Urothelium cell line (cell line): ENCODE data around the gene HOXD13.

Experiments
- DNase-seq: peaks from one replicate; pipeline ENCODE4 v3.0.0; 2011; ENCODE audit warnings: low spot score, mixed read lengths
- FAIRE-seq: peaks from 2 replicates; lab custom pipeline; 2011; peaks lifted over from hg19 to GRCh38; lab: Jason Lieb, UNC

HOXD13 gene

DNA sequence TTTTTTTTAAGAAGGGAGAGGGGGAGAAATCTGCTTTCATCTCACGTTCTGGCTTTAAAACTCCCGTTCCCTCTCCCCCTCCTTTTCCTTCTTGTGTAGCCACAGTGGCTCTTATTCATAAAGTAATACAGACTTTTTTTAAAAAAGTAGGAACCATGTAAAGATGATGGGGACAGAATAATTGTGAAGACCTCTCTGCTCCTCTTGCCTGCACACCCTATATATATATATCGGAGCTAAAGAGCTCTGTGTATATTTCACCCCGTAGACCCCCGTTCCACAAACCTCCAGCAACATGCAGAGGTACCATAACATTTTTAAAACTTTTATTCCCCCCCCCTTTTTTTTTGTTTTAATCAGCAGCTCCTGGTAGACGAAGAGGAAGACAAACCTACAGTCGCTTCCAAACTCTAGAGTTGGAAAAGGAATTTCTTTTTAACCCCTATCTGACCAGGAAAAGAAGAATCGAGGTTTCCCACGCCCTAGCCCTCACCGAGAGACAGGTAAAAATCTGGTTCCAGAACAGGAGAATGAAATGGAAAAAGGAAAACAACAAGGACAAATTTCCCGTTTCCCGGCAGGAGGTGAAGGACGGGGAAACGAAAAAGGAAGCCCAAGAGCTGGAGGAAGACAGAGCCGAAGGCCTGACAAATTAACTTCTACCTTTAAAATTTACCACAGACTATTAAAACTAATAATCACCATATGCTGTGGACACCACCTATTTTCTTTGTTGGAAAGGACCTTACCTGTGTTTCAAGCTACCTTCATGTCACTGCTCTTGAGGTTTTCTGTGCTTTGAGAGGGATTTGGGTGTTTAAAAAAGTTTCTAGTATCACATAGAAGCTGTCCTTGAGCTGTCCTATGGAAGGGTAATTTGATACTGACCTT, 38.7 kb downstream of the HOXD13 start:
- DNase-seq (no peak), FAIRE-seq (no peak)

DNA sequence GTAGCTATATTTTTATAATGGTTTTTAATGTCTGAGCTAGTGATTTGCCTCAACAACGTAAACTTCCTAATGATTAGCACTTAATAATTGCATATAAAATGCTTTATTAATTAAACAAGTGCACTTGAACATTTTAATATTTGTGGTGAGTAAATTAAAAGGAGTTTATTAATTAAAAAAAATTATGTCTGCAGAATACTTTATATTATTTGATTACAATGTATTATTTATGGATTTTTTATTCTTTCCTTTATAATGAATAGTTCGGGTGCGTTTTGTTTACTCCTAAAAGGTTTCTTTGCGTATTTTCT, 39.3 kb downstream of the HOXD13 start:
- FAIRE-seq (no peak), DNase-seq (no peak)

DNA sequence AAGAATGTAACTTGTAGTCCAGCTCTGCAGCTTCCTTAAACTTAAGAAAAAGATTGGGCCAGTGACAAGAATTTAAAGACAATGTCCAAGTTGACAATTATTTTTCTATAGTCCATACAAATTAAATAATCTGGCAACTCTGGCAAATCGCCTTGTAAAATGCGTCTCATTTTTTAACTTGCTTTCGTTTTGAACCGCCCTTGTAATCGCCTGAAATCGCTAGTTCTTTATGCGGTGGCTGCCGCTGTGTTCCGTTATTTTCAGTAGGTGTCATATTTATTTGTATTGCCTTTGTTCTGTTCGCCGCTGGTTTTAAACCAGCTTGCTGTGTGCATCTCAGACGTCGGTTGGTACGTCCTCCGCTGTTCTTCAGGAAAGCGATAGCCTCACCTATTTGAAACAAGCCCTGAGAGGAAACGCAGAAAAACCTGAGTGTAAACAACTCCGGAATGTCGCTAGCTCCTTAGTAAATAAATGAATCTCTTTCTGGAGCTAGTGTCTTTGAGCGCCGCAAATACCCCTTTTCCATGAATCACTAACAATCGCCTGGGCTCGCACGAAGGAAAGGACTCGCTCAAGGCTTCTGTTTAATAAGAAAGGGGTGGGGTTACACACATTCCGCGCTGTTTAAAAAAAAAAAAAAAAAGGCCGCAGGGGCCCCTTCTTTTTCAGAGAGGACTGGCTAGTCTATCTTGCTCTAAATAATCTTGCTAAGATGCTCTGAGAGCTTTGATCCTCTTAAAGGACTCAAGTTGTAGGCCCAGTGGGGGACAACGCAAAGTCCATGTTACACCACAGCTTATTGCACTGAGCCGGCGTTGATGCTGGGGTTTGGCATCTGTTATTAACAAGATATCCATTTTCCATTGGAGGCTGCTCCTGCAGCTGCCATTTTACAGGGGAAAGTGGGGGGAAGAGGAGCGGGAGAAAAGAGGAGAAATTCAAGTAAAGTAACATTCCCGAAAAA, 40.0 kb downstream of the HOXD13 start:
- DNase-seq (no peak), FAIRE-seq (no peak)

DNA sequence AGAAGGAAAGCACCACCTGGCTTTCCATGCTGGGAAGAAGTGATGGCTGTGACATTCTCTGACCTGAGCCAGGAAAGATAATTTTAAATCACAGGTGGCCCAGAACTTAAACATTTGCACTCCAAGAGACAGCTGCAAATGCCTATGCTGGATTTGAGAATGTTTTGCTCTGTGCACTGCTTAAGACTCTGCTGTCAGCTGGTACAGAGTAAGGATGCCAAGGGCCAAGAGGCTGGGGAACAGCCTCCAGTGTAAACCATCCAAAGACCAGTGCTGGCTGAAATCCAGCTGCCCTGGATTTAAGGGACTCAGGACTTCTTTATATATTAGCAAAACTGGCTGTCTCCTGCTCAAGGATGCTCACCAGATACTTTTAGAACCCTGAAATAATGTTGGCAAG, 40.9 kb downstream of the HOXD13 start:
- FAIRE-seq = no peak
- DNase-seq = no peak

DNA sequence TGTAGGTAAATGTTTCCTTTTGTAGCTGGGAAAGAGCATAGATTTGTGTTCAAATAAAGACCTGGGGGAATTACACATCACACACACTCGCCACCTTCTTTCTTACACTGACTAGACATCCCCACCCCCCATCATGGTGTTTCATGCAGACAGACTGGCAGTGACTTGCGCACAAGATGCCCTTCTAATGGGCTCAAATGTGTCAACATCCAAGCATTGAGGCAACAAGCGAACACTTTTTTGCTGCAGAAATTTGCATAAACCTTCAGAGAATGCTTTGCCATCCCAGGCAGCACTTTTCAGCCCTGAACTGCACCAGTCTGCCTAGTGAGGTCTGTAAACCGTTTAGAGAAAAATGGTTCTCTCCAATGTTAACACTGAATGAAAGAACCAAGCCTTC, 41.5 kb downstream of the HOXD13 start:
- DNase-seq (no peak), FAIRE-seq (no peak)

DNA sequence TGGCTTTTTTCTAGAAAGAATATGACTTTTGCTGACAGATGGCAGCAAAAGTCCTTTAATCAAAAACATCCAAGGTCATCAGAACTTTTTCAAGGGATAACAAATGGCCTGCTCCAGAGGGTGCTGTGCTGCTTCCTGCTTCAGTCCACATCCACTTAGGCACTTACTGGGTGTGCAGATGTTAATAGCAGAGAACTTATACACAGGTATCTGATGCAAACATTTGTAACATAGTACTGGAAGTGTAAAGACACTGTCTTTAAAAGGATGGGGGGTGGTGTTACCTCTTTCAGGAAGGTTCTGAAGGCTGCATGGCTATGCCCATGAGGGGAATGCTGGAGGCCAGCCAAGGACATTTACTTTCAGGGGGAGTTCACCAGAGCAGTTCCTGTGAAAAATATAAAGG, 42.5 kb downstream of the HOXD13 start:
- FAIRE-seq (no peak), DNase-seq (no peak)

DNA sequence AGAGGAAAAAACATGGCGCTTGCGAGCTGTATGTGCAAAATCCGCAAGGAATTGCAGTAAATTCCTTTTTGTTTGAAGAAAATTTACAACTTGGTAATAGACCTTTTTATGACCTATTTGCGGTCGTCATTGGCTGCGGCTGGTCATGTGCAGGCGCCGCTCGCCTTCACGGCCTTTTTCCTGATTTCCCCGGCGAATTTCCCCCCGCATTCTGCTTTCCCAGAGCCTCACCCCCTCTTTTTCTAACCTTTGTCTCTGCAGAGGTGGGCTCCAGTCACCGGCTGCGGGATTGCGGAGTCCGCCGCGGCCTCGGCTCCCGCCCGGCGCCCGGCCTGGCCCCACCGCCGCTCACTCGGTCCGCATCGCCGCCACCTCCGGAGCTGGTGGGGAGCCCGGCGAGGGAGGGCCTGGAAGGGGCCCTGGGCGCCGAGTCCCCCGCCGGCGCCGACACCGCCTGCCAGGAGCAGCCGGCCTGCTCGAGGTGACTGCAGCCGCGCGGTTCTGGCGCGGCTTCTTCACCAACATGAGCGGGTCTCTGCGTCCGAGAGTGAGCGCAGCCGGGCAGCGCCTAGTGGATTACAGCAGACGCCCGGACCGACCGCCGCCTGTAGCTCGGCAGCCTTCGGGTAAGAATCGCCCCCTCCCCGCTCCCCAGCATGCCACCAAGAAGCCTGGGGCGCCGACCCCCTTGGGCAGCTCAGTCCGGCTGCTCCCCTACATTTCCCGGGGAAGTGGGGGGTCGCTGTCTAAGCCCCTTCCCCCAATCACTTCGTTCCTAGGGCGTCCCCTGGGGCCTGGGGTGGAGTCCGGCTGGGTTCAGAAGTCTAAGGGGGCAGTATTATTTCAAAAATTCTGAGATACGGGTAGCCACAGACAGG, 44.1 kb downstream of the HOXD13 start:
- no peak for FAIRE-seq
- peak; percentile 55 for DNase-seq

DNA sequence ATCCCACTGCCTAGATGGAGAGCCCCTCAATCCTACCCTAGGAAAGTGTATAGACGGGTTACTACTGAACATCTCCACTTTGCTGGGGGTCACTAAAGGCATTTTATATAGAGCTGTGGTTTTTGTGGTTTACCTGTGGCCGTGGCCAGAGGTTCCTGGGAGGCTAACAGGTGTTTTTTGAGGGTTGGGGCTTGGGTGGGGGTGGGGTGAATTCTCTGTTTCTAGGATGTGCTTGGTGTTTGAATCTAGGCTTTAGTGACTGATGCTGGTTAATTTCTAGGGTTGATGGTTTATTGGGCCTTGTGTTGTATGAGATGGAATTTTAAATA, 44.7 kb downstream of the HOXD13 start:
- DNase-seq (no peak), FAIRE-seq (no peak)

DNA sequence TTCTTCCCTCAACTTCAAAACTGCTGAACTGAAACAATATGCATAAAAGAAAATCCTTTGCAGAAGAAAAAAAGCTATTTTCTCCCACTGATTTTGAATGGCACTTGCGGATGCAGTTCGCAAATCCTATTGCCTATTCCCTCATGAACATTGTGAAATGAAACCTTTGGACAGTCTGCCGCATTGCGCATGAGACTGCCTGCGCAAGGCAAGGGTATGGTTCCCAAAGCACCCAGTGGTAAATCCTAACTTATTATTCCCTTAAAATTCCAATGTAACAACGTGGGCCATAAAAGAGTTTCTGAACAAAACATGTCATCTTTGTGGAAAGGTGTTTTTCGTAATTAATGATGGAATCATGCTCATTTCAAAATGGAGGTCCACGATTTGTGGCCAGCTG, 45.4 kb downstream of the HOXD13 start:
- DNase-seq (no peak), FAIRE-seq (no peak)

DNA sequence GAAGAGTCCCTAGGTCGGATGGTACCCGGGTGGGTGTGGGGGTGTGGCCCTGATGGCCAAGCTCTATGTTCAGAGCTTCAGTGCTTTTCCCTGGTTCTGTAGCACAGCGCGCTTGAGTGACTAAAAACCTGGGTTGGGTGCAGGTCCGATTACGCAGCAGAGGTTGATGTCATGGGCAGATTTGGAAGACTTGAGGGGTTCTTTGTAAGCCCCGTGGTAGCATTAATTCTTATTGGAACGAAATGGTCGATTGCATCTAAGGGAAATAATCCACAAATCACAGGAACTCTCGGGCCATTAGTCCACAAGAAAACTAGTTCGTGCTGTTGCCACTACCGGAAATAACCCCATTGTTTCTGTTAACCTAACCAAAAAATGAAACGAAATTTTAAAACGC, 46.0 kb downstream of the HOXD13 start:
- FAIRE-seq = no peak
- DNase-seq = no peak

DNA sequence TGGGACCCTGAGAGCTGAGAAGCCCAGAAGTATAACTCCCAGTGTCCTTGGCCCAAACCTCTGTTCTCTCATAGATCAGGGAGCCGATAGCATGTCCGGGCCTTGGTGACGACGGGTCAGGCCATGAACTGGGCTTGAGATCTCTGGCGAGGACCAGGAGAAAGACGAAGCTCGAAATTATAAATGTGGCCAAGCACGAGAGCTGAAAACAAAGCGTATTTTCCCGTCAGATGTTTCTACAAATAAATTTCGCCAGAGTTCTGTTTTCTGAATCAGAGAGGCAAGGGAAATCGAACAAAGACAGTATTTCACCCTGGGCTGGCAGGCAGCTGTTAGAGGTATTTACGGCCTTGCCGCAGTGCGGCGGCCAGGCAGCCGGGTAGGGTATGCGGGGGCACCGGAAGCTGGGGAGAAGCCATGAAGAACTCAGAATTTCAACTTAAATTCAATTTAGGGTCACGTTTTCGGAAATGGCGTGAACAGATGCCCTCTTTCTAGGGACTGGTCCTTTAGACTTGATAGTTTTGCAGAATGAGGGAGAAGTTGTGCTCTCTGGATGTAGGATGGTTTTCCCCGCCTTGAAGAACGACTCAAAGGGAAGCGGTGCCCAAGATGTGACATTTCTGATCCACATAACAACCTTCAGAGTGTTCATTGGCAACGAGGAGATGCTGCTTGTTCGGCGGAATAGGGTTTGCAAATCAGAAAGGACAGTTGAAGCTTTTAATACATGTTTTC, 46.6 kb downstream of the HOXD13 start:
- no peak for DNase-seq
- FAIRE-seq = no peak

DNA sequence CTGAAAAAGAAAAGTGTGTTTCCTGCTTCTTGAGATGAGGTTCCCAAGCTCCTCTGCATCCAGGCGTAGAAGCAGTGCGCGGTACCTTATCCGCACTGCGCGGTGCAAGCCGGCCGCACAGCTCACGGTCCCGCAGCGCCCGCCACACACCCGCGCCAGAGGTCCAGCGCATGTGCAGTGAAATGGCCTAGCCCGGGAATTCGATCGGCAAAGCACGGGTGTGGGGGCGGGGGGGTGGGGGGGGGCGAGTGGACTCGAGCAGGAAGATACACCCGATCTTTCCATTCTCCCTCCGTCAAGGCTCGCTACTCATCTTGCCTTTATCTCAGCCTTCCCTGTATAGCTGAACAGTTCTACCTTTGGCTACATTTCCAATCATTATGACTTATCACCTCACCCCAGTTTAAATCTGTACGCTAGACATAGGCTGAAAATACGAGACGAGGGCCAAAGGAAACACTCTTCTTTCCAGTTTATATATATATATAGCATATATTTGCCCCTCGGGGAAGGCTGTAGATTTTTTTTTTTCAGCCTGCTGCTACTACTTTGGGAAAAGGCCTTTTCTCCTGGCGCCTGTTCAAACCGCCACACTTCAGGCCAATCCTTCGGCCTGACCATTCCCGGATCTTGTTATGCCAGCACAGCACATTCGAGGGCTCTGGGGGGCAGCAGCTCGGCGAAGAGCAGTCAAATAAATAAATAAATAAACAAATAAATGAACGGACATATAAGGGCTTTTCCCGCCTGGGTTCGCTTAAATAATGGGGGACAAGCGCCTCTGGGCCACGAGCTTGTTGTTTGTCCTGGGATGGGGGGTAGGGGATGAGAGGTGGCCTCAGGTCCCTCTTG, 47.4 kb downstream of the HOXD13 start:
- DNase-seq (no peak), FAIRE-seq (no peak)

DNA sequence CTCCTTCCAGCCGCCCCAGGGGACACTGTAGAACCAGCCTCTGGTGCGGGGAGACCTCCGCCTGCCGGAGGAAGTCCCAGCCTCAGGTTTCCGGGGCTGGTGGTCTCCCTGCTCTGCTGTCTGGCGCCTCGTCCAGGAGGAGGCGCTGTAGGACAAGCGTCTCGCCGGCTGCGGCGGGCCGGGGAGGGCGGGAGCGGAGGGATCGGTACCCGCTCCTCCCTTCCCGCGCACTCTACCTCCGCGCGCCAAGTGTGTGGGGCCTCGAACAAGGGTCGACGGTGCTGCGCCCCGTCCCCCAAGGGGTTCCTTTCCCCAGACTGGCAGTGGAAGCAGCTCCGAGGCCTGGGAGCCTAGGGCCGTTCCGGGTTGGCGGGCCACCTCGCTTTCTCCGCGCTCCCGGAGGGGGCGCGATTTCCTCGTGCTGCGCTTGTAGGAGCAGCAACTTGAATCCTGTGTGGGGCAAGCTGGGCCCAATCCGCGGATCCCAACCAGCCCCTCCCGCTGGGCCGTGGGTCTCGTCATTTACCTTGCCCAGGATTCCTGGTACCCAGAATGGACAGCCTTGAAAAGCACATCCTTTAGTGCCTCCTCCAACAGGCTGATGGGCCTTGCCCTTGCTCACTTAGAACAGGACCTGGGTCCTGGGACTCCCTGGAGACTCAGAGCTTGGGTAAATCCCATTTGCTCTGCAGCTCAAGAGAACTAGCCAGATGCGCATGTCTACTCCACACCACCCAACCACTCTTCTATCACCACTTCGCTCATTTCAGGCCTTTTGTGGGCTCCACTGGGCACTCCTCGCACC, 48.2 kb downstream of the HOXD13 start:
- DNase-seq (peak; percentile 88), FAIRE-seq (peak; percentile 71)

DNA sequence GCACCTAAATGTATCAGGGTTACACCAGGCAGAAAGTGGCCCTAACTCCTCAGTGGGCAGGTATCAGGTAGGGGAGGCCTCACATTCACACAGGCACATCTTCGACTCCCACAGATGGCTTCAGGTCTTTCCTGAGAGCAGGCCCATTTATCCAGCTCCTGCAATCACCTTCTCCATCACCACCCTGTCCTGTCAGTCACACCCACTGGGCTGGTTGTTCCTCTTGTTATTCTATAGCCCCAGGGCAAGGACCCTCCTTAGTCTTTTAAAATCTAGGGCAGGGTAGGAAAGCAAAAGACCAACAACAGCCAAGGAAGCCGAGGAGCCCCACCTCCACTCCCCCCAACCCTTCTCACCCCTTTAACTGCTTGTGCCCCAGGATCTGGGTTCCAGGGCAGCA, 49.8 kb downstream of the HOXD13 start:
- FAIRE-seq (no peak), DNase-seq (no peak)
